T follicular helper cell (primary cell): ENCODE results near the gene EHD1.

ENCODE experiments used
- DNase-seq: peaks from one replicate; pipeline ENCODE4 v3.0.0-alpha.2; 2020; ENCODE audit warnings: low read depth

Gene EHD1

GRCh38 chr11:64909653-64910343 lies 31.4 kb upstream of the EHD1 start:
- no peak for DNase-seq

- DNase-seq, result no peak
These were observed 30.3 kb upstream of the EHD1 start for GRCh38 chr11:64908766-64909165.

- DNase-seq, result no peak
These were observed 27.9 kb upstream of the EHD1 start for GRCh38 chr11:64906314-64906635.

GRCh38 chr11:64905516-64906313 lies 27.3 kb upstream of the EHD1 start:
- DNase-seq, result no peak

GRCh38 chr11:64903291-64903833 lies 24.9 kb upstream of the EHD1 start:
- DNase-seq, result no peak

GRCh38 chr11:64902102-64902900 lies 23.9 kb upstream of the EHD1 start:
- no peak for DNase-seq

GRCh38 chr11:64900774-64901173 lies 22.4 kb upstream of the EHD1 start:
- DNase-seq, result no peak

- DNase-seq, result peak; percentile 75
These were observed 21.9 kb upstream of the EHD1 start for GRCh38 chr11:64900263-64900678.

- DNase-seq, result no peak
These were observed 20.1 kb upstream of the EHD1 start for GRCh38 chr11:64898541-64898940.

GRCh38 chr11:64898076-64898445 lies 19.6 kb upstream of the EHD1 start:
- DNase-seq, result no peak

- no peak for DNase-seq
These were observed 19.1 kb upstream of the EHD1 start for GRCh38 chr11:64897381-64898075.

- DNase-seq, result no peak
These were observed 18.1 kb upstream of the EHD1 start for GRCh38 chr11:64896448-64897022.

GRCh38 chr11:64894812-64895452 lies 16.5 kb upstream of the EHD1 start:
- no peak for DNase-seq

- peak; percentile 86 for DNase-seq
These were observed 15.8 kb upstream of the EHD1 start for GRCh38 chr11:64894070-64894811.

- no peak for DNase-seq
These were observed 15.0 kb upstream of the EHD1 start for GRCh38 chr11:64893194-64894069.

GRCh38 chr11:64892838-64893193 lies 14.4 kb upstream of the EHD1 start:
- no peak for DNase-seq

GRCh38 chr11:64892411-64892831 lies 14.0 kb upstream of the EHD1 start:
- no peak for DNase-seq

- DNase-seq, result no peak
These were observed 13.5 kb upstream of the EHD1 start for GRCh38 chr11:64891880-64892279.

- DNase-seq, result no peak
These were observed 12.9 kb upstream of the EHD1 start for GRCh38 chr11:64891215-64891848.
